IPS DF 19.7 (cell line): ENCODE measurements around the gene ENO2.

Experiments
- DNase-seq: peaks from one replicate; pipeline ENCODE4 v3.0.0-alpha.2; 2013; ENCODE audit warnings: low read depth, low spot score

The ENO2 gene

DNA sequence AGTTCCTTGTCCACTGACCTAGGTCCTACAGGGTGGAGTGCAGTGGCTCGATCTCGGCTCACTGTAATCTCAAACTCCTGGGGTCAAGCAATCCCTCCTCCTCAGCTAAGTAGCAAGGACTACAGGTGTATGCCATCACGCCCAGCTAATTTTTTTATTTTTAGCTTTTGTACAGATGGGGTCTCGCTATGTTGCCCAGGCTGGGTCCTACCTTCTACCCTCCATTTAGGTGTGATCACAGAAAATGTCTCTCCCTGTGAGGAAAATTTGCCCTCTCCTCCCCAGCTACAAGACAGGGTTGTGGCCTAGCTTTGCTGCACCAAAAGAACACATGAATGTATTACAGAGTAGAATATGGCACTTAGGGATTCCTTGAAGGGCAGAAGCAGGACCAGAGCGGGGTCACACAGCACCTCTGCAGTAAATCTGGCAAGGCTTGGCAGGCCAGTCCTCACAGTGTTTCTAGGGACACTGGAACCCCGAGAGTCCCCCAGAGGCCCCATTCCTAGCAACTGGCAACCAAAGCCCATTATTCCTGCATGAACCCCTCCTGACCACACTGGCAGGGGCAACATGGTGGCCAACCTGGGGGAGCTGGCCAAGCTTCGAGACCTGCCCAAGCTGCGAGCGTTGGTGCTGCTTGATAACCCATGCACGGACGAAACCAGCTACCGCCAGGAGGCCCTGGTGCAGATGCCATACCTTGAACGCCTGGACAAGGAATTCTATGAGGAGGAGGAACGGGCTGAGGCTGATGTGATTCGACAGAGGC is 2.0 kb upstream of the ENO2 start:
- no peak for DNase-seq

DNA sequence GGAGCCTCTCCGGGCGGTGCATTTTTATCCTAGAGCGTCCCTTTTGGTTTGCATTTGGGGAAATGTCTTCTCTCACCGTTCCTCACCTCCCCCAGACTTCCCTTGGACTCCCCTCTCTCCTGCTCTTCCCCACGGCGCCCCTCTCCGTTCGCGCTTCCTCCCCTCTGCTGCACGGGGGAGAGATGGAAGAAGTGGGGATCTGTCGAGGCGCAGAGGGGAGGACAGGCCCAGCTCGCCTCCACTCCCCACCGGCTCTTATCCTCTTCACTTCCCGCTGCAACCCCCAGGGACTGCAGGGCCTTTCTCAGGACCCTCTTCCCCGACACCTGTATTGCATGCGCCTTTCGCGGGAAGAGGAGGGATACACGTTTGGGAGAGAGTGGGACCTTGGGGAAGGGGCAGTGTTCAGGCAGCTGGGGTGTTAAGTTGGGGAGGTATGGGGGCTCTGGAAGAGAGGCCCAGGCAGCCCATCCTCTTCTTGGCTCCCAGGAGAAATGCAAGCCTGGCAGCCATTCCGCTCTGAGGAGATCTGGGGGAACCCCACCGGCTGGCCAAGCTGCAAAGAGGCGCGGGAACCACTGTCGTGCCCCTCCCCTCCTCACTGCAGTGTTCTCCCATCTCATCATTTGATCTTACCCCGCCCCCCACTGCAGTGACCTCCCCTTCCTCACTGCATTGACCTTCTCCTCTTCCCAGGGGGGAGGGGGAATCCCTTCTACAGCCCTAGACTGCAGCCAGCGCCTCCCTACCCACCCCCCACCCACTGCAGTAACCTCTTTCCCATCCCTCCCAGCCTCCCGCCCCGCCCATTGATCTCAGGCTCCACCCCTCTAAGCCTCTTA is 788 bp downstream of the ENO2 start:
- no peak for DNase-seq

DNA sequence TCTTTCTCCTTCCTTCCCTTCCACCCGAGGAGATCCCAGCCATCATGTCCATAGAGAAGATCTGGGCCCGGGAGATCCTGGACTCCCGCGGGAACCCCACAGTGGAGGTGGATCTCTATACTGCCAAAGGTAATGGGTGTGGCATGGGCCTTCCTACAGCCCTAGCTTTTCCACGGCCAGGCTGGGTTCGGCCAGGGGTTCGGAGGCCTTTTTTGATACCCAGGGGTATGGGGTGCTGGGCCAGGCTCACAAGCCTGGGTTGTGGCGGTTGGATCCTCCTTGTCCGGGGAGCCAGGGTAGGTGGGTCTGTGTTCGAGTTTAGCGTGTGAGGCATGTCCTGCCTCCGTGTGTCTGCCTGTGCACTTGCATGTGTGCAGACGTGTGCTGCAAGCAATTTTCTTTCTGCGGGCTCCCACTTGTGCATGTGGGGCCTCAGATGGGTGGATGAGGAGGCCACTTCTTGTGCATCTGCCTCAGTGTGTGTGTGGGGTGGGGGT is 1.5 kb downstream of the ENO2 start:
- no peak for DNase-seq

DNA sequence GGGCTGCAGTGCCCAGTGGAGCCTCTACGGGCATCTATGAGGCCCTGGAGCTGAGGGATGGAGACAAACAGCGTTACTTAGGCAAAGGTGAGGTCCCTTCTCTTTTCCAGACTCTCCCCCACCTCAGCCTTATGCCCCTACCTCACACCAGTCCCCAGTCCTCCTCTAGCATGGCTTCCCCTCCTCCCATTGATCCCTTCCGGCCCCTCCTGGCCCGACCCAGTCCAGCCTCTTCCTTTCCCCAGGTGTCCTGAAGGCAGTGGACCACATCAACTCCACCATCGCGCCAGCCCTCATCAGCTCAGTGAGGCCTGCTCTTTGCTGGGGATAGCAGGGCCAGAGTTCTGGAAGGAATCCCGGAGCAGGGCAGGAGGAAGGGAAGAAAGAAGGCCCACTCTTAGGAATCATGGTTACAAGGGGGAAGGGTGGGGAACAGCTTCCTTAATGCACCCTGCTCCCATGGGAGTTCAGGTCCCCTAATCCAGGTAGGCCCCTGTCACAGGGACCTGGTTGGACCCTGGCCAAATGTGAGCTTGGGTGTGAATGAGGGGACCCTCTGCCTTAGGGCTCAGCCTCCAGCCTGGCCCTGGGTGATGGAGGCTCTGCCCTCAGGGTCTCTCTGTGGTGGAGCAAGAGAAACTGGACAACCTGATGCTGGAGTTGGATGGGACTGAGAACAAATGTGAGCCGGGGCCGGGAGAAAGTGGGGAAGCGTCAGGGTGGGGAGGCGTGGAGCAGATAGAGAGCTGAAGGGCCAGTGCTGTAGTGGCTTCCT is 2.2 kb downstream of the ENO2 start:
- no peak for DNase-seq

- no peak for DNase-seq
These were observed 3.3 kb downstream of the ENO2 start for GRCh38 chr12:6917491-6918231.

- no peak for DNase-seq
These were observed 5.2 kb downstream of the ENO2 start for GRCh38 chr12:6919588-6919987.

- no peak for DNase-seq
These were observed 7.2 kb downstream of the ENO2 start for GRCh38 chr12:6921539-6921938.

DNA sequence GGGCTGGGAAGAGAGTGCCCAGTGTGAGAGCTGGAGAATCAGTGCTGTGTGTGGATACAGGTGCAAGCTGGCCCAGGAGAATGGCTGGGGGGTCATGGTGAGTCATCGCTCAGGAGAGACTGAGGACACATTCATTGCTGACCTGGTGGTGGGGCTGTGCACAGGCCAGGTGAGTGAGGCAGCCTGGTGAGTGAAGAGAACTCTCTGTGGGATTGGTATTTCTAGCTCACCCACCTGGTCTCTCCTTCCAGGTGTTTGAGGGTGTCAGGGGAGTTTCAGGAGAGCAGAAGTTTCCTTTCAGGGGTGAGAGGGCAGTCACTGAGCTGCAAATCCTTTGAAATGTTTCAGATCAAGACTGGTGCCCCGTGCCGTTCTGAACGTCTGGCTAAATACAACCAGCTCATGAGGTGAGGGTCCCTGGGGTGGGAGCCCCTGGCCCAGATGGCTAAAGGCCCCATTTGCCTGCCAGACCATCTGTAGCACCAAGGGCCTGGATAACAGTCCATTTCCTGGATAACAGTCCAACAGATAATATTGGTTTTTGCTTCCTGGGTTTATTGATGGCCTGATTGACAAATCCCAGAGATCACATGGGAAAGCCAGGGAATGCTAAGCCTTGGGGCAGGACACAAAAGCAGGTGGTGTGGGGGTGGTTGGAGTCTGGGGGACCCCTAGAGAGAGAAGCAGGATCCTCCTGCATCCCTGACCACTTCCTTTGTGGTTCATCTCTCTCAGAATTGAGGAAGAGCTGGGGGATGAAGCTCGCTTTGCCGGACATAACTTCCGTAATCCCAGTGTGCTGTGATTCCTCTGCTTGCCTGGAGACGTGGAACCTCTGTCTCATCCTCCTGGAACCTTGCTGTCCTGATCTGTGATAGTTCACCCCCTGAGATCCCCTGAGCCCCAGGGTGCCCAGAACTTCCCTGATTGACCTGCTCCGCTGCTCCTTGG is 7.9 kb downstream of the ENO2 start:
- DNase-seq = no peak

- DNase-seq = no peak
These were observed 8.8 kb downstream of the ENO2 start for GRCh38 chr12:6923003-6923732.

DNA sequence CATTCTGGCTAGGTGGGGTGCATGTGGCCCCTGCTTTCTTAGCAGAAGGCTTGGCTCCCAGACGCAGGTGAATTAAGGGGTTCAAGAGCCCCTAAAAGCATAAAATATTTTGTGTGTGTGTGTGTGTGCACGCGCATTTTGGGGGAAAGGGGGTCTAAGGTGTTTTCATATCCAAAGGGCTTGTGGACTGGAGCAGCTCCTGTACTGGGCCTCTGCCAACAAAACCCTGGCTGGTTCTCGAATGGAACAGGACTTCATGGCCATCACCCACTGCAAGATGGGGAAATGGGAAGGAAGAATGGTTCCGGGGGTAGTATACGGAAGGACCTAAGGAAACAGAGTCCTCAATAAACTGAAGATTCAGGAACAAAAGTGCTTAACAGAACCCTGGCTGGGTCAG is 9.5 kb downstream of the ENO2 start:
- no peak for DNase-seq

GRCh38 chr12:6925239-6925539 is 10.8 kb downstream of the ENO2 start:
- DNase-seq = no peak

DNA sequence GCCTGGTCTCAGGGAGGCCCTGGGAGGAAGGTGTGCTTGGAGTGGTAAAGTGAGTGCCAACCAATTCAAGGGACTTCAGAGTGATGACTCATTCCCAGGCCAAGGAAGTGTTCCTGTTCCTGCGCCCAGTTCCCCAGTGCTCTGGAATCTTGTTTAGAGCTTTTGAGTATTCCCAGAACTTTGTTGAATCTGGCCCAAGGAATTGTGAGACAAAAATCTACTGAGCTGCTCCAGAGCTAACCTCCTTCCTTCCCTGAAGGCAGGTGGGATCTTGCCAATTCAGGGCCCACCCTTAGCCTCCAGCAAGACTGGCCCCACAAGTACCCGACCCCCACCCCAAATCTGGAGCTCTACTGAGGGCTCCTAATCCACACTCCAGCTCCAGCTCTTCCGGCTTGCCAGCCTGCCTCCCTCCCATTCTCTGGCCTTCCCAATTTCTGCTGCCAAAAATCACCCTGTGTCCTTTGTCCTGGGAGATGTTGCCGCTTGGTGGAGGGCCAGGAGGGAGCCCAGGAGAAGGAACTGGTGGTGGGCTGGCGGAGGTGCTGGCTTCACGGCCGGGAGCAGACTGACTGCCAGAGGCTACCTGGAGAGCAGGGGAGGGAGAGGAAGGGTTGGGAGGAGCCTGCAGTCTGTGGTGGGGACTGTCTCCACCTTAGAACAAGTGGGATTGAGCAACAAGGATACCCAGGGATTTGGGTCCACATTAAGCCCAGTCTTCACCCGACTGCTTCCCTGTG is 11.3 kb downstream of the ENO2 start:
- DNase-seq = no peak

GRCh38 chr12:6927379-6928021 is 13.1 kb downstream of the ENO2 start, which contains the start of gene ATN1:
Gene ATN1 (plus strand): TSS chr12:6927959. CDS start chr12:6934002, 6,043 bp downstream.
- no peak for DNase-seq

DNA sequence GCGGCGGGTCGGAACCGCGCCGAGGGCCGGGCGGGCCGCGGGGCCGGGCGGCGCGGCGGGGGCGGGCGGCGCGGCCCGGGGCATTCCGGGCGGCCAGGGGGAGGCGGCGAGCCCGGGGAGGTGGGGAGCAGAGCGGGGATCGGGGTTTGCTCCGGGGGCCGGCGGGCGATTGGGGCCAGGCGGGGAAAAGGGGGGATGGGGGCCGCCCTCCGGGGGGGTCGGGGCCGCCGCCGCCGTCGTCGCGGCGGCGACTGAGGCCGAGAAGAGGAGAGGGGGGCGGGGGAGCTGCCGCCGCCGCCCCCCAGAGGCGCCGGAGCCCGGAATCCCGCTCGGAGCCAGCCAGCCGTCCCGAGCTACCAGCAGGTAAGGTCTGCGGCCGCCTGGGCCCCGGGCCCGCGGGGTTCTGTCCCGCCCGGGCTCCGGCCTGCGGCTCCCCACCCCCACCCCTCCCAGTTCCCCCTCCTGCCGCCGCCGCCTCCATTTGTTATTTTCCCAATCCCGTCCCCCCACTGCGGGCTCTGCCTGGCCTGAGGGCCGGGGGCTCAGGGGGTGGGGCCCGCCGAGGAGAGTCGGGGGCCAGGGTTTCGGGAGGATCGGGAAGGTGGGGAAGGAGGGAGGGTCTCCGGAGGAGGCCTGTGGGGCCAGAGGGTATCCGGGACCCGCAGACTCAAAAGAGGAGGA is 13.8 kb downstream of the ENO2 start:
- no peak for DNase-seq

DNA sequence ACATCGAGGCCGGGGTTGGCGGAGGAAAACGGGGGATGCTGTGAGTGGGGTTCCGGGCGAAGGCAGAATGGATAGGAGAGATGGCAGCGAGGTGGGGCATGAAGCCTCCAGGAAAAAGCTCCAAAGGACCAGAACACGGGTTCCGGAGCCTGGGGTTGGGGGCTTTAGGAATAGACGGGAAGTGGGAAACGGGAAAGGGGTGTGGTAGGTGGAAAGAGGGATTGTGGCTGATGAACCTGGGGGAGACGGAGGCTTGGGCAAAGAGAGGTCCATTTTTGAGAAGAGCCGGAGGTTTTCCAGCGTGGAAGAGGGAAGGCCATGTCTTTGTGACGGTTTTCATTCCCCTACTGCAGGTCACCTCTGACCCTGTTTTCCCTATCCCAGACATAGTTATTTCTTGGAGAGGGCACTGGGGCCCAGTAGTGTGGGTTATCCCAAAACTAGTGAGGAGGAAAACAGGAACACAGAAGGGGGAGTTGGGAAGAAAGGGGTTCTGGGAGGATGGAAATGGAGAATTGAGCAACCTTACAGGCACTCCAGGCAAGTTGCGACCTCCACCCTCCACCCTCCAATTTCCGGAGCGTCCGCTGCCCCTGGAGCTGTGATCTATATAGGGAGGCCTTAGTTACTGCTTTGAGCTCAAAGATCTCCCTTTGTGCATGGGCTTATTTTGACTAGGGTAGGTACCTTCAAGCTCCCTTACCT is 14.5 kb downstream of the ENO2 start:
- no peak for DNase-seq

DNA sequence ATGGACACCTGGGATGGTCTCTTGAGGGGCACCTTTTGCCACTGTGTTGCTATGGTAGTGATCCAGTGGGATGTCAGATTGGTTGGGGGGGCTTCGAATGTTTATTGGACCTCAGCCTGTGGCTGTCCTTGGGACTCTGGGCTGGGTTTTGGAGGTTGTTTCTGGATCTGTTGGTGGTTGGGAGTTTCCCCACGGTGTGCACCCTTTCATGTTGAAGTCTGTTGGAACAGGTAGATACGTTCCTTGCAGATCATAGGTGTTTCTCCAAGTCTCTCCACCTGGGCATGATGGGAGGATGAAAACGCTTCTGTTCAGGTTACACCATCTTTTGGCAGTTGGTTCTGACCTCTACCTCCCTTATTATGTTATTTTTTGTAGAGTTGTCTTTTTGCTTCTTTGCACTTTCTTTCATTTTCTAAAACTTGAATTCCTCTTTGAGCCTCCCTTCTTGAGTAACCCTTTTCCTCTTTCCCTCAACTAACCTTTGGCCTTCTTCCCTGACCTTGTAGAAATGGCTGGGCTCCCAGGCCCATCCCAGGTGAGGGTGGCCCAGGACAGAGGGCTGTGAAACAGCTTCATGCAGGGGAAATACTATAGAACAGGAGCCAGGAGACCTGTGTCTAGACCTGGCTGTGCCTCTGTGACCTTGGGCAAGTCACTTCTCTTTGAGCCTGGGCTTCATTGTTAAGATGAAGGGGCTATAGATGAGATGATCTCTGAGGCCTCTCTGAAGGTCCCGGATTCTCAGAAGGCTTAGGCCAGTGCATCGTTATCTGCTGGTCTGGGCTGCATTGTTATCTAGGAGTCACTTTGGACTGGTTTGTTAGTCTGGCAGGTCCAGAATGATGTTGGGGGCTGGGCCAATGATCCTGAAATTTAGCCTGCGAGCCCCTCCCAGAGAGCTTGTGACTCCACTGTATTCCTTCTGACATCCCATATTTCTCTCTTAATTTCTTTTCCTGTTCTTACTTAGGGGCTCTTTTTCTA is 15.4 kb downstream of the ENO2 start:
- DNase-seq = no peak
